Keratinocyte (primary cell): Measurements from ENCODE around the gene GPALPP1.

Experiments
- EZH2 ChIP-seq: IDR thresholded peaks from one replicate; pipeline ENCODE4 v1.6.1; 2012; ENCODE audit warnings: inconsistent platforms, mild to moderate bottlenecking, low read length, moderate library complexity
- TF ChIP-seq, protein P1 (sequence below), 3 experiments: IDR thresholded peaks in 1 of 3; conservative IDR thresholded peaks in 1 of 3; optimal IDR thresholded peaks in 1 of 3; 2 replicates in 2 of 3; 3 replicates in 1 of 3; pipeline versions ENCODE3 to v1.5.1; 2011; ENCODE audit warnings: low read length in 3 of 3, mild to moderate bottlenecking in 3 of 3, moderate library complexity in 2 of 3, control low read depth in 1 of 3, inconsistent platforms in 1 of 3; ENCODE audit not compliant: insufficient read depth in 2 of 3; ENCODE audit errors: extremely low read depth in 1 of 3

GRCh38 chr13:45021250-45021649 is 31.9 kb downstream of the GPALPP1 start:
- TF ChIP-seq, protein P1, sequence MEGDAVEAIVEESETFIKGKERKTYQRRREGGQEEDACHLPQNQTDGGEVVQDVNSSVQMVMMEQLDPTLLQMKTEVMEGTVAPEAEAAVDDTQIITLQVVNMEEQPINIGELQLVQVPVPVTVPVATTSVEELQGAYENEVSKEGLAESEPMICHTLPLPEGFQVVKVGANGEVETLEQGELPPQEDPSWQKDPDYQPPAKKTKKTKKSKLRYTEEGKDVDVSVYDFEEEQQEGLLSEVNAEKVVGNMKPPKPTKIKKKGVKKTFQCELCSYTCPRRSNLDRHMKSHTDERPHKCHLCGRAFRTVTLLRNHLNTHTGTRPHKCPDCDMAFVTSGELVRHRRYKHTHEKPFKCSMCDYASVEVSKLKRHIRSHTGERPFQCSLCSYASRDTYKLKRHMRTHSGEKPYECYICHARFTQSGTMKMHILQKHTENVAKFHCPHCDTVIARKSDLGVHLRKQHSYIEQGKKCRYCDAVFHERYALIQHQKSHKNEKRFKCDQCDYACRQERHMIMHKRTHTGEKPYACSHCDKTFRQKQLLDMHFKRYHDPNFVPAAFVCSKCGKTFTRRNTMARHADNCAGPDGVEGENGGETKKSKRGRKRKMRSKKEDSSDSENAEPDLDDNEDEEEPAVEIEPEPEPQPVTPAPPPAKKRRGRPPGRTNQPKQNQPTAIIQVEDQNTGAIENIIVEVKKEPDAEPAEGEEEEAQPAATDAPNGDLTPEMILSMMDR (optimal IDR thresholded peaks at IDR 0.05 in 1 of 3, IDR thresholded peaks at IDR 0.05 in 1 of 3, conservative IDR thresholded peaks at IDR 0.05 in 1 of 3; ENCODE audit: extremely low read depth in 1 of 3, insufficient read depth in 2 of 3, low read length in 3 of 3) = no peak
- TF ChIP-seq EZH2 = no peak
